Activated T-cell treated with anti-CD3 and anti-CD28 coated beads, Interleukin-2, amount 50 U/mL, for 48 hours (primary cell): ENCODE data around the gene UGT2A3.

Source experiments
- DNase-seq, 2 experiments: peaks; one replicate each; pipeline ENCODE4 v3.0.0-alpha.2; 2020

The UGT2A3 gene

GRCh38 chr4:68909385-68909784 lies 42.2 kb downstream of the UGT2A3 start:
- no peak for DNase-seq

- DNase-seq: no peak
These were observed 43.6 kb downstream of the UGT2A3 start for GRCh38 chr4:68907788-68908700.

- DNase-seq: no peak
These were observed 44.4 kb downstream of the UGT2A3 start for GRCh38 chr4:68907245-68907644.

- no peak for DNase-seq
These were observed 44.8 kb downstream of the UGT2A3 start for GRCh38 chr4:68906780-68907137.

GRCh38 chr4:68905939-68906779 lies 45.4 kb downstream of the UGT2A3 start:
- DNase-seq: no peak

- no peak for DNase-seq
These were observed 46.0 kb downstream of the UGT2A3 start for GRCh38 chr4:68905598-68905938.

- DNase-seq: no peak
These were observed 46.8 kb downstream of the UGT2A3 start for GRCh38 chr4:68904786-68905185.

- DNase-seq: no peak
These were observed 54.9 kb downstream of the UGT2A3 start for GRCh38 chr4:68896749-68897148.

- no peak for DNase-seq
These were observed 55.9 kb downstream of the UGT2A3 start for GRCh38 chr4:68895561-68896198.

- no peak for DNase-seq
These were observed 58.7 kb downstream of the UGT2A3 start for GRCh38 chr4:68892861-68893260.

- no peak for DNase-seq
These were observed 59.9 kb downstream of the UGT2A3 start for GRCh38 chr4:68891678-68892077.

- DNase-seq: no peak
These were observed 66.1 kb downstream of the UGT2A3 start for GRCh38 chr4:68885545-68885944.

GRCh38 chr4:68883870-68884269 lies 67.7 kb downstream of the UGT2A3 start:
- no peak for DNase-seq
